Stimulated activated CD8-positive, alpha-beta memory T cell treated with anti-CD3 and anti-CD28 coated beads, Interleukin-12 subunit alpha, Interleukin-12 subunit beta, amount 100 ng/mL, for 24 hours (primary cell): ENCODE results near the gene IP6K2.

Source experiments
- DNase-seq: peaks from one replicate; pipeline ENCODE4 v3.0.0-alpha.2; 2020; ENCODE audit errors: extremely low read depth

The IP6K2 gene

DNA sequence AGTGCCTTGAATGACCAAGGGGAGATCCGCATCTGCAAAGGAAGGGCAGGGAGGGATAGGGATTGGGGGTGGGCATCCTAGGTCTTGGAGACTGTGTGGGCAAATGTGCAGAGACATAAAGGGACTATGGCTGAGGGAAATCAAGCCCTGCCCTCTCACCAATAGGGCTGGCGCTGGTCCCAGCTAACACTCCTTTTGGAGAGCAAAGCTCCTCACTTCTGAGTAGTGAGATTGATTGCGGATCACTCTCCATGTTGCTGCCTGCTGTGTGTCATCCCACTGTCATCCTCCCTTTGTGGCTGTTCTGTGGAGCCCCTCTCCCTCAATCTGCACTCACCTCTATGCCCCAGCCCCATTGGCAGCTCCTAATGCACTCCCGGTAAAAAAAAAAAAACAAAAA is 52.1 kb downstream of the IP6K2 start:
- DNase-seq: no peak

DNA sequence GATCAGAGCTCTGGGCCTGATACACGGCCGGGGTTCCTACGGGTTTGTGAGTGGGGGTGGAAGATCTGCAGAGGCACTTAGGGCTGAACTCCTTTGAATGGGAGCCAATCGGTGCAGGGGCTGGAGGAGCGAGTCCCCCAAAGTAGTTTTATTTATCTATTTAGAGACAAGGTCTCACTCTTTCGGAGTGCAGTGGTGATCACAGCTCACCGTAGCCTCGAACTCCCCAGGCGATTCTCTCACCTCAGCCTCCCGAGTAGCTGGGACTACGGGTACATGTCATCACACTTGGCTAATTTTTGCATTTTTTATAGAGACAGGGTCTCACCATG is 52.7 kb downstream of the IP6K2 start:
- DNase-seq: no peak

DNA sequence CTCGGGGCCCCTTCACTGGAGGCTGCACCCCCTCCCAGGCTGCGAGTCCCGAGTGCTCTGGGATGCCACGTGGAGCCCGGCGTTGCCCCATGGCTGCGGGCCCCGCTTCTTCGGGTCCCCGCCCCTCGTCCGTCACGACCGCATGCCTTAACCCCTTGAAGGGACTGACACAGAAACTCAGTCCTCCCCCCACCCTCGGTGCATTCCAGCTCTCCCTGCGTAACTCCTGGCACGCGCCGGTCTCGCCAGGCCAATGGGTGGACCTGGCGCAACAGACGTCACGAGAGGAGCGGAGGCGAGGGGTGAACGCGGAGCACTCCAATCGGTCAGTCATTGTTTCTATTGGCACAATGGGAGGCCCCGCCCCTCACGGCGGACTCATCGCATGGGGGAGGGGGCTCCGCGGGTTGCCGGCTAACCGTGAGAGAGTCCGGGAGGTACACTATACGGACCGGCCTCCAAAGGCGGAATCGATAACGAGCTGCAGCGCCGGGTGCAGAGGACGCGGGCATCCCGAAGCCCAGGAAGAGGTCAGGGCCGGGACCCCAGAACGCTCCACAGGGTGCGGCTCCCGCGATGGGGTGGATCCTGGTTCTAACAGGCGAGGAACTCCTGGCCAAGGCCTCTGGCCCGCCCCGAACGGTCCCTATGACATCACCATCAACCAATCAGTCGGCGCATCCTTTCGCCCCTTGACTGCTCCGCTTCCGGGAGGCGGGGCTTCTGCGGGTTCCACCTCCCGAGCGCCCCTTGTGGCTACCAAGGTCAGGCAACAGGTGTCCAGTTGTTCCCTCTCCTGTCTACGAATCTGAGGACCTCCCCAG is 53.3 kb downstream of the IP6K2 start:
- peak; percentile 66 for DNase-seq

DNA sequence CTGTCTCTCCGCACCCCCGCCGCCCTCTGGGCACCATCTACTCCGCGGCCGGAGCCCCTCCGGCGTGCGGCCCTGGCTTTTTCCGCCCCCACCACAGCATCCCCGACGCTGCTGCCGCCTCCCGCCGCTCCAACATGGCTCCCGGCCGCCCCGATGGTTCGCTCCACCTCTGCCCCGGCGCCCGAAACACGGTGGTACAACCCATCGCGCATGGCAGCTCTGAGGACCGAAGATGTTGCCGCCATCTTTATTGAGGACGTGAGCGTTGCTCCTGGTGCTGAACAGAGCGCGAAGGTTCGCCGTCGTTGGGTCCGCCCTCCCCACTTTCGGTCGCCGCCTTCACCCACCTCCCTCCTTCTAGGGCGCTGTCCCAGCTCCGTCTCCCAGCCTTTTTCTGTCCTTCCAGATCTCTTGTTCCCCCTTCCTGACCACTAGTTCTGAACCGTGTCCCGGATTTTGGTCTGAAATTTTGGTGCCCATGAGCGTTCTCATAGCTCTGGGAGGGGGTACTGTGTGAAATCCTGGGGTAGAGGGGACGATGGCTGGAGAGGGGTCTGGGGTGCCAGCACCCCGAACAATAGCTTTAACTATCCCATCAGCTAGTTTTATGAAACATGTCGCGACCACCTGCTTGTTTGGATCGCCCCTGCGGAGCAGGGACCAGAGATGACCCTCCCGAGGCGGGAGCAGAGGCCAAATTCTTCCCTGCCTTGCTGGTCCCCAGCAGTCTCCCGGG is 54.1 kb downstream of the IP6K2 start, which contains the start of gene CELSR3:
CELSR3 (minus strand) TSS at position 134 of the 736 bp plus-strand sequence. CDS start 252 bp downstream, outside the sequence.
- DNase-seq: no peak

DNA sequence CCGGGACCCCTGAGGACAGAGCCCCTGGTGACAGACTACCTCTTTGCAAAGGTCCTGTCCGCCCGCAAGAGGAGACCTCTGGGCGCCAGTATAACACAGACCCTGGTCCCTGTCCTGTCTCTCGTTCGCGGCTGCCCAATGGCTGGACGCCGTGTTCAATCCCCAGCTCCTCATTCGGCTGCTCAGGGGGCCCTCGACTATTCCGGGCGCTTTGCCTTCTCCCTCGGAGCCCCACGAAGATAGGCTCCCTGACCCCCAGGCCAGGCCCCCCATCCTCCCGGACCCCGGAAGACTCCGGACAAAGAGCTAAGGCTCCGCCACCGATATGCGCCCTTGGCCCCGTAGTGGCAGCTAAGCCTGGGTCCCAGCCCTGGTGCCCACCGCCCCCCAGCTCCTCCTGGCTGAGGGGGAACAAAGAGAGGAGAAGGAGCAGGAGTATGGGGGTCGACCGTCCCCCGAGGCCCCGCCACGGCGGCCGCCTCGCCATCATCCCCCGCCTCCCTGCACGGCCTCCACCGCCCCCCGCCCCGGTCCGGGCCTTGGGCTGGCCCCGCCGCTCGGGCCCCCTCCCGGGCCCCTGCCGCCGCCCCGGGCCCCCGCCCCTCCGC is 54.8 kb downstream of the IP6K2 start:
- DNase-seq: no peak

DNA sequence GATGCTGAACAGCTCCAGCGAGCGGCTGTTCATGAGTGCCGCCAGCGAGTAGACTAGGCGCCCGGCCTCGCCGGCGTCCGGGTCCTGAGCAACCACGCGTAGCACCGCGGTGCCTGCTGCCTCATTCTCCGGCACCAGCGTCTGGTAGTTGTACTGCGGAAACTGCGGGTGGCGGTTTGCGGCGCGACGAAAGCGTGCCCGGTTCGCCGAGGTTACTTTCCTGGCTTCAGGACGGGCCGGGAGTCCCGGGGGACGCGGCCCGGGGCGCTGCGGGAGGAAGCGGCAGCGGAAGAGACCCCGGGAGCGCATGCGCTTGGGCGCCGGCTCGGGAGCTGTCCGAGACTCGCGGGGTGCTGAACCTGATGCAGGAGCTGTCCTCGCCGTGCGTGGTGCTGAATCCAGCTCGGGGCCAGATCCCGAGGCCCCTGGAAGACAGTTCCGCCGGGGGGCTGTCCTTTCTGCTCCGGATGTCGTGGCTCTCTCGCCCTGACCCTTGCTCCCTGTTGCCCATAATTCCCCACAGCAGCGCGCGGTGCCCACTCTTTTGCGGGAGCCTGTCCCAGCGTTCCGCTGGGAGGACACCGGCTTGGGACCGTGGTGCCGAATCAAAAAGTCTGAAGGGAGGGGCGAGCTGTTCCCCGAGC is 55.4 kb downstream of the IP6K2 start:
- no peak for DNase-seq

DNA sequence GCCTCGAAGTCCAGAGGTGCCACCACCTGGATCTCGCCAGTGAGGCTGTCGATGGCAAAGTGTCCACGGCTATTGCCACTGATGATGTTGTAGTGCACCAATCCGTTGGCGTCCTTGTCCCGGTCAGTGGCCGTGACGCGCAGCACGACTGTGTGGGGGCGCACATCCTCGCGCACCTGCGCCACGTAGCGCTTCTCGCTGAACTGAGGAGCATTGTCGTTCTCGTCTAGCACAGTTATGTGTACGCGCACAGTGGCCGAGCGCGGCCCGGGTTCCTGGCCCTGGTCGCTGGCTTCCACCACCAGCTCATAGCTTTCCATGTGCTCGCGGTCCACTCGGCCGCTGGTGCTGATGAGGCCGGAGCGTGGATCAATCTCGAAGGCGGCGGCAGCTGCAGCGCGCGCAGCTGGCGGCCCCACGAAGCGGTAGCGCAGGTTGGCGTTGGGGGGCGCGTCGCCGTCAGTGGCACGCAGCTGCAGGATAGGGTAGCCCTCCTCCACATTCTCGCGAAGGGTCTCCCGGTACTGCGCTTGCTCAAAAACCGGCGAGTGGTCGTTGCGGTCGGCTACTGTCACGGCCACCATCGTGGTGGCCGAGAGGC is 56.1 kb downstream of the IP6K2 start:
- DNase-seq: no peak

DNA sequence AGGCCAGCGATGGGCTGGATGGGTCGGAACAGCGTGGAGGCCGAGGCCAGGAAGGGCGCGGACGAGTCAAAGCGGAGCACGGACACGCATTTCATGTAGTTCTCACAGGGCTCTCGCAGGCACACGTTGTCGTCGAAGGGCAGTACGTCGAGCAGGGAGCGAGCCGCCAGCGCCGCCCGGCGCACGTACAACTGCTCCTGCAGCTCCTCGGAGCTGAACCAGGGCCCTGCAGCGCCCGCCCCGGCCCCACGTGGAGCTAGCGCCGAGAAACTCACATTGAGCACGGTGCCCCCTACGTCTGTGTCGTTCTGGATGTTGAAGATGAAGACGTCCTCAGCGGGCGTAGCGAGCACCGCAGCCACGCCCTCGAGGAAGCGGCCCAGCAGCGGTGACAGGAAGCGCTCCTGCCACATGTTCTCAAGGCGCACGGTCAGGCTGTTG is 60.2 kb downstream of the IP6K2 start:
- no peak for DNase-seq

DNA sequence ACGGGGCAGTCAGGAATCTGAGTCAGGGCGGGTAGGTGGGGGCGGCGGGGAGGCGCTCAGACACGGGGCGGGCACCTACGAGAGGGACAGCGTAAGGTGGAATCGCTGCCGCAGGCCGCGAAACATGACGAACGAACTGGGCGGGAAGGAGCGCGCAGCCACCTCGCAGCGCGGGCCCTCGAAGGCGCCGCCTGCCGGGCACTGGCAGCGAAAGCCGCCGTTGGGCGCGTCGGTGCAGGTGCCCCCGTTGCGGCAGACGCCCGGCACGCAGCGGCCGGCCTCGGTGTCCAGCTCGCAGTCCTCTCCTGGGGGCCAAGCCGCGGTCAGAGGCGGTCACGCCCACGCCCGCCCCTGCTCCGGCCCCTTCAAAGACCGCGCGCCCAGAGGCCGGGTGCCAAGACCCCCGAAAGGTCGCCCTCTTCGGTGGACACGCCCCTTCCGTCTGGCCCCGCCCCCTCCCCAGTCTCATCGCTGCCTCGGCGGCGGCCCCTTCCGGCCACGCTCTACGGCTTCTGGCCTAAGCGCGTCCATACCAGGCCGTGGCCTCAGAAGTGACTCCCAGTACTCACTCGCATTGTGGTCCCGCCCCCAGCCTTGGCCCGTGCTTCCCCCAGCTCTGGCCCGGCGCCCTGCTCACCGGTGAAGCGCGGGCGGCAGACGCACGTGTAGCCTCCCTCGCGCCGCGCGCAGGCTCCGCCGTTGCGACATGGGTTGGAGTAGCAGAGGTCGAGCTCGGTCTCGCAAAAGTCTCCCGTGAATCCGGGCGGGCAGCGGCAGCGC is 60.8 kb downstream of the IP6K2 start:
- DNase-seq: peak; percentile 63

DNA sequence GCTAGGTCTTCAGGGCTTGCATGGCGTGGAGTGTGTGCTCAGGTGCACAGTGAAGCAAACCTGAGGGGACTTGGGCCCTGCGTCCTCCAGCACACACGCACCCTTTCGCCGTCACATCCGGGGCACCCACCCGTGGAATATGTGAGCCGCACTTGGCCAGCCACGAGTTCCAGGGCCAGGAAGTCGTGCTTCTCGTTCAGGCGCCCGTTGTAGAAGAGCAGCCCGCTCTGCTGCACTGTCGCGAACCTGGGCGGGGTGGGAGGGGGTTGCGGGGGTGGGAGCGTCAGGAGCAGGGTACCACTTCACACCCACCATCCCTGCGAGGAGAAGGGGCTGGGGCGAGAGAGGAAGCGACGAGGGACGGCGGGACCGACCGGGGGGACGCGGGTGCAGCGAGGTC is 61.4 kb downstream of the IP6K2 start:
- DNase-seq: no peak

DNA sequence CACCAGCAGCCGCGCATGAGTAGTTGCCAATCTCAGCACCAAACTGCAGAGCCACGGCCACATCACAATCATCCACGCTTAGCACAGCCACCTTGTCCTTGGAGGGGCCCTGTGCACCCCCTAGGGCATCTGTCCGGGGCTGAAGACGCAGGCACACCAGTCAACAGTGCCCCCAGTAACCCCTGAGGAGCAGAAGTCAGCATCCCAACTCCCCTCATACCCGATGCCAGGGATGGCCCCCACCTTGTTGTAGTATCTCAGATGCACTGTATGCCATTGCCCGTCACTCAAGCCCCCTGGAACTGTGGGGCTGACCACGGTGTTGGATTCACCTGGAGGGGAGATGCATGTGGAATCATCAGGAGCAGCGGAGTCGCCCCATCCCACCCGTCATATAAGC is 62.0 kb downstream of the IP6K2 start:
- DNase-seq: no peak

DNA sequence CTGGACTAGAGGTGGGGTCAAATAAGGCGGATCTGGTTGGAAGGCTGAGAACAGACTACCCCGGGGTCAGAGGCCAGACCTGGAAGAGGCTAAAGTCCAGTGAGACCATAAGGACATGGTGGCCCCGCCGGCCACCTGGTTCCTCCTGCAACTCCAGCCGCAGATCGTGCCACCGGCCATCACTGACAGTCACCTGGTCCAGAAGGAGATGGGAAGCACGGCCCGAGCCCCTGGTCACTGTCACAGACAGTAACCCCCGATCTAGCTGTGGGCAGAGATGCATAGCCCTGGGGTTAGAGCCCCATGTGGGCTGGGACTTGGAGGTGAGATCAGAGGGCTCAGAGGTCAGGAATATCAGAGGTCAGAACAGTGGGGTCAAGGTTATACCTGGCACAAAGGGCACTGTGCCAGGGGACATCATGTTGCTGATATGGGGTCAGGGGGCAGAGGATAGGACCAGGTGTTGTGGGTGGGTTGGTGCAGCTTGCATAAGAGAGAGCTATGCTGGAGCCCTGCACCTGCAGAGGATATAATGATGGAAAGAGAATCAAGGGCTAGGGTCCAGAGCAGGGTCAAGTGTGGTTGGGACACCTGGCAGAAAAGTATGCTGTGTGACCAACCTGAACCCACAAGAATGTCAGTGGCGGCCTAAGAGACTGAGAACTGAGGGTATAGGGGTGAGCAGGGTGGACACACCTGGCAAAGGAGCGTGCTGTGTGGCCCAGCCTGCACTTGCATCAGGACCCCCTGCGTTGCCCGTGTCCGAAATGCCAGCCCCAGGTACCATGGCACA is 63.9 kb downstream of the IP6K2 start:
- DNase-seq: no peak

DNA sequence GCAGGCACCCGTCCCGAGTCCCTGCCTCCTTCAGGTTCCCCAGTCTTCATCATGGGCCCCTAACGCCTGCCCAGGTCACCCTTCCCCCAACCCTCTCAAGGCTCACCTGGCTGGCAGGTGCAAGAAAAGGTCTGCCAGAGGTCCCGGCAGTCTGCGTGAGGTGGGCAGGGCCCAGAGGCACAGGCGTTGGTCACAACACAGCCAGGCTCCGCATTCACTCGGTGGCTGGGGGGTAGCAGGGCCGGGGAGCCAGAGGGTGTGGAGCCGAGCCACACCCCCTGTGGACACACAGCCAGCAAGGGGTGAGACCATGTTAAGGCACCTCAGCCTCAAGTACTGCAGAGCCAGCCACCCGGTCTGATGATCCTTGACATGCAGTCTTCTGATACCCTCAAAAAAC is 65.2 kb downstream of the IP6K2 start:
- DNase-seq: no peak

DNA sequence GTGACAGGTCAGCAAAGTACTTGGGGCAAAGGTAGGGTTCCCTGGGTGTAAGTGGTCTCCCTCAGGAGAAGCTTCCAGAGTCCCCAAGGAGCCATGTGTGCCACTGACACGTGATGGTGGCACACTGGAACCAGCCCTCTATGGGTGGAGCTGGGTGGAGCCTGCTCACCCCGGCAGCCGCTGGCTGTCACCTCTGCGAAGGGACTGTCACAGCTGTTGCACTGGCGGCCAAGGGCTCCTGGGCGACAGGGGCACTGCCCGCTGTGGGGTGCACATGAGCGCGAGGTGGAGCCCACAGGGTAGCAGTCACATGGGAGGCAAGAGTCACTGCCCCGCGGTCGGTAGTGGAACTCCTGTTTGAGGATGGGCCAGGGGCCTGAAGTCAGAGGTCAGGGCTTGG is 66.3 kb downstream of the IP6K2 start:
- DNase-seq: no peak

DNA sequence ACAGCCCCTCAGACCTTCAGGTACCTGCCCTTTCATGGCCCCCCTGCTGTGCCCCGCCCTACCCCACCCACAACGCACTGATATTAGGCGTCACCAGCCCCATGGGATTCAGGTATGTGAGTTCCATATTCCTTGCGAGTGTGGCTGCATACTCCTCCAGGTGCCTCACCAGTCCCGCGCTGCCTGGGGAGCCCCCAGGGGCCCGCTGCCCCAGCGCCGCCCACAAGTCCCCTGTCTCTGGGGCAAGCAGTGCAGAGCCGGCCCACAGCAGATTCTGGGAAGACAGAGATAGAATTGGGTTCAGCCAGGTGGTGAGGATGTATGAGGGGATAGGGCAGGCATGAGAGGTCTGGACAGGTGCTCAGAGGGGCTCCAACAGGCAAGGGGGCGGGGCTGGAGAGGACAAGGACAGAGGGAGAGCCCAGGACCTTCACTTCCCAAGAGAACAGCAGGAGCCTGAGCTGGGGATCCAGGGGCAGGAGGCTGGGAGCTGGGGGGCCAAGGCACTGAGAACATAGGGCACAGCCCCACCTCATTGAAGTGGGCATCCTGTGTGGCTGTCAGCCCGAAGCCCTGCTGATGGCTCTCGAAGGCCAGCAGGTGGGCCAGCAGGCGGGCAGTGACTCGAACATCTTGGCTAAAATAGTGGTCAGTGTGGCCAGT is 68.7 kb downstream of the IP6K2 start:
- no peak for DNase-seq

DNA sequence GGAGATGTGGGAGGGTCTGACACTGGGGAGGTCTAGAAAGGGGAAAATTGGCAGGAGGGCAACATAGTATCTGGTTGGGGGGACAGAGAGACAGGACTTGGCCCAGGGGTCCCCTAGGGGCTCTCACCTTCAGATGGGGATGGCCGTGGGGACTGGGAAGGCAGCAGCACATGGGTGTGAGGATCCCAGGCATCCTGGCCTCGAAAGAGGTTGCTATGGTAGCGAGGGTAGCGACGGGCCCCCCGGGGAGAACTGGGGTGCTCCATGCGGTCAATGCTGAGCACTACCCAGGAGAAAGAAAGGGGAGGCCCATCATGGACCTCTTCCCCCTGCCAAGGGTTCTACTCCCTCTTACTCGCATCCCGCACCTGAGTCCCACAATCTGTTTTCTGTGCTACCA is 69.3 kb downstream of the IP6K2 start:
- no peak for DNase-seq

DNA sequence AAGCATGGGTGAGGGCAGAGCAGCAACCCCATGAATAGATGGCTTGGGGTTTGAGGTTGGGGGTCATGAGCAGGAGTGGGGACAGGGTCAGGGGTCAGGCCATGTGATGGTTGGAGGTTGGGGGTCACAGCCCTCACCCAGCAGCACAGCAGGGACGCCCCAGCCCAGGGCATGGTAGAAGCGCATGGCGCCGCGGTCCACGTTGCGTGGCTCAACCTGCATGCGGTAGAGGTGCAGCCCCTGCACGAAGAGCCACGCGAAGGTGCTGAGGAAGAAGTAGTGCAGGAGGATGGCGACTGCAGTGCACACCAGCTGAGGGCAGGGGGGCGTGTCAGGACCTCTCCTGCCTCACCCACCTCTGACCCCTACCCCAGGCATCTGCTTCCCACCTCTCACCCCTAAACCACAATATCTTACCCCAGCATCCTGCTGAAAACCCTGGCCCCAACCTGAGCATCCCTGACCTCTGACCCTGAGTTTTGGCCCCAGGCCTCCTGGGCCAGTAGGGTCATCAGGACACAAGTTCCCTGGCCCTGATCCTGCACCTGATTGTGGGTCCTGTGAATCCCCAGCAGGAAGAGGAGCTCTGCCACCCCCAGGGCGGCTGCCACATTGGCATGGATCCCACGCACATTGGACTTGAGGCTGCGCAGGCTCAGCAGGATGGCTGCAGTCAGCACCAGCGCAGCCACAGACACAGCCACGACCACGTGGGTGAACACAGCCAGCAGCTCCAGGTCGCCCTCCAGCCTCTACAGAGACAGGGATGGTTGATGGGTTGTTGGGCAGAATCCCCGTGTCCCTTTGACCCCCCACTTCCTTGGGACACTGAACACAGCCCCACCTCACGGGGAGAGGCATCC is 71.9 kb downstream of the IP6K2 start:
- no peak for DNase-seq

DNA sequence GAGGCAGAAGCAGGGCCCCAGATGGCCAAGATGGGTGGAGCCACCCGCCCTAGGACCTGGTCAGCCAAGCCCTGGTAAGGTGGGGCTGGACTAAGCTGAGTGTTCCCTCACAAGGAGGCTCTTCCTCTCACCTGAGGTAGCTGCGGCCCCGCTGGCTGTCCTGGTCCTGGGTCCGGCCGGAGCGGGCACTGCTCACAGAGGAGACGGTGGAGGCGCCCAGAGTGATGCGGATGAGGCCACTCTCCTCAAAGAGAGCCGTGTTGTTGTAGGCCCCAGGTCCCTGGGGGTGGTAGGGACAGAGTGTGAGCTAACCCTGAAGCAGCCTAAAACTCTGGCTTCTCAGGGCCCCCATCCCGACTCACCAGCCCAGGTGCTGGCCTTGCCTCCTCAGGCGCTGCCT is 74.4 kb downstream of the IP6K2 start:
- DNase-seq: no peak

DNA sequence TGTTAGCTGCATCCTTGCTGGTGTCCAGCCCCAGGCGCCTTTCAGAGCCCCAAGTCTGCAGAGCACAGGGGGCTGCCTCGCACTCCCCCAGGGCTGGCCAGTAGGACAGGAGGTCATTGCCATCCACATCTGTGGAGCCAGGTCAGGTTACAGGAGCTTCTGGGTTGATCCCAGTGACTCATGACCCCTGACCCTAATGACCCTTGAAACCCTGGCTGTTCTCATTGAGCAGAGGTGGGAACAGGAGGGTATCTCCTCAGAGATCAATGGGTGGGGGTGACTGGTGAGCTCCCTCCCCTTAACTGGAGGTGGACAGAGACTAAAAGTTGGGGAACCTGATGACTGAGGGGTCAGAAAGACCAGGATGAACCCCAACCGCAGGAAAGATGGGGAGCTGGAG is 75.6 kb downstream of the IP6K2 start:
- DNase-seq: no peak
